Natural killer cell (primary cell): ENCODE measurements around the gene NYNRIN. TPM values are rescaled to one million over a fixed set of nuclear protein-coding genes. Genes with fewer than 3 reads are reported as not detected.
"Not testable (repeated sequence)": the region's sequence is repeated elsewhere in the genome, so short reads cannot be mapped to it uniquely, and the experiment has no call there.

Source experiments
- ATAC-seq, 3 donors: fragments of 150-1000 bp in 2 of 3; fragments of 200-7000 bp in 1 of 3; cut with Tn5 transposase; 1 replicate in 1 of 3; 2 replicates in 2 of 3; pipeline ENCODE4 v1.10.0; 2021; ENCODE audit warnings: mild to moderate bottlenecking in 2 of 3, moderate library complexity in 2 of 3
- DNase-seq, 2 donors: peaks; one replicate each; pipeline versions ENCODE4 v3.0.0 to v3.0.0-alpha.2; 2013 to 2021; ENCODE audit warnings: mixed read lengths in 1 of 2
- H3K27ac ChIP-seq: one replicate; pipeline ENCODE4 v1.5.1; 2013; ENCODE audit warnings: mild to moderate bottlenecking, low read length
- H3K27me3 ChIP-seq: one replicate; pipeline ENCODE4 v1.6.1; 2013; ENCODE audit warnings: low read length; ENCODE audit not compliant: control insufficient read depth, insufficient read depth
- H3K36me3 ChIP-seq: one replicate; pipeline ENCODE4 v1.6.1; 2013; ENCODE audit warnings: low read length; ENCODE audit not compliant: control insufficient read depth, insufficient read depth
- H3K4me1 ChIP-seq: one replicate; pipeline ENCODE4 v1.6.1; 2013; ENCODE audit warnings: low read length; ENCODE audit not compliant: control insufficient read depth, insufficient read depth
- H3K4me3 ChIP-seq: one replicate; pipeline ENCODE4 v1.5.1; 2013; ENCODE audit warnings: low read length
- H3K9me3 ChIP-seq: one replicate; pipeline ENCODE4 v1.6.1; 2013; ENCODE audit warnings: low read length; ENCODE audit not compliant: control insufficient read depth, insufficient read depth
- H3K27ac Mint-ChIP-seq, 2 donors: one replicate each; pipeline ENCODE4 v1.8.0; 2022; ENCODE audit warnings: mild to moderate bottlenecking in 2 of 2, mixed read lengths in 2 of 2, moderate library complexity in 1 of 2
- H3K27me3 Mint-ChIP-seq, 2 donors: one replicate each; pipeline ENCODE4 v1.8.0; 2022; ENCODE audit warnings: low read depth in 2 of 2, mixed read lengths in 2 of 2
- H3K36me3 Mint-ChIP-seq: one replicate; pipeline ENCODE4 v1.8.0; 2022; ENCODE audit warnings: mixed read lengths
- H3K4me1 Mint-ChIP-seq, 2 donors: one replicate each; pipeline ENCODE4 v1.8.0; 2022; ENCODE audit warnings: mixed read lengths in 2 of 2
- H3K4me3 Mint-ChIP-seq: one replicate; pipeline ENCODE4 v1.8.0; 2022; ENCODE audit warnings: mild to moderate bottlenecking, moderate library complexity, mixed read lengths
- H3K9me3 Mint-ChIP-seq, 2 donors: one replicate each; pipeline ENCODE4 v1.8.0; 2022; ENCODE audit warnings: mixed read lengths in 2 of 2
- WGBS: methylation state at CpG from one replicate; pipeline ENCODE4 v1.1.7; 2013; ENCODE audit warnings: missing lambda C conversion rate; ENCODE audit not compliant: insufficient coverage; 5-methylcytosine and 5-hydroxymethylcytosine counted together
- intact Hi-C: fragments of 100-400 bp; cut with micrococcal nuclease; formaldehyde crosslinking; loops from one replicate; pipeline ENCODE4 v1.14.2; 2022
- total RNA-seq, 4 donors: library from RNA; stranded (reverse); fragments of 120-200 nt in 1 of 4; gene quantifications; one replicate each; pipeline versions ENCODE4 v1.2.3 to v1.2.4, GENCODE V29; 2013 to 2022
- TF ChIP-seq, protein P1 (sequence below): fragments of 200-600 bp; IDR thresholded peaks from one replicate; pipeline ENCODE4 v1.8.0; 2022; ENCODE audit warnings: antibody characterized with exemption

NYNRIN gene
- total RNA-seq, 3 donors from 2014 or later (not counting 1 experiment from before 2014, with no cell fraction given): 0.23 to 0.53 (median 0.42) TPM

GRCh38 chr14:24353559-24354481, 45.0 kb upstream of the NYNRIN start:
- Histone ChIP-seq H3K9me3 (no peaks in the 10 kb centered on the region), H3K27ac (no peak overlapping the region), H3K27me3 (peaks cover 3% of the 10 kb centered on the region), H3K36me3 (no peaks in the 10 kb centered on the region), H3K4me3 (no peak overlapping the region), H3K4me1 (no peaks in the 10 kb centered on the region)
- no peaks in the 10 kb centered on the region for H3K36me3 Mint-ChIP-seq
- no peak for ATAC-seq
- no peak overlapping the region for H3K27ac Mint-ChIP-seq
- intact Hi-C loops: no loop called here
- TF ChIP-seq, protein P1, sequence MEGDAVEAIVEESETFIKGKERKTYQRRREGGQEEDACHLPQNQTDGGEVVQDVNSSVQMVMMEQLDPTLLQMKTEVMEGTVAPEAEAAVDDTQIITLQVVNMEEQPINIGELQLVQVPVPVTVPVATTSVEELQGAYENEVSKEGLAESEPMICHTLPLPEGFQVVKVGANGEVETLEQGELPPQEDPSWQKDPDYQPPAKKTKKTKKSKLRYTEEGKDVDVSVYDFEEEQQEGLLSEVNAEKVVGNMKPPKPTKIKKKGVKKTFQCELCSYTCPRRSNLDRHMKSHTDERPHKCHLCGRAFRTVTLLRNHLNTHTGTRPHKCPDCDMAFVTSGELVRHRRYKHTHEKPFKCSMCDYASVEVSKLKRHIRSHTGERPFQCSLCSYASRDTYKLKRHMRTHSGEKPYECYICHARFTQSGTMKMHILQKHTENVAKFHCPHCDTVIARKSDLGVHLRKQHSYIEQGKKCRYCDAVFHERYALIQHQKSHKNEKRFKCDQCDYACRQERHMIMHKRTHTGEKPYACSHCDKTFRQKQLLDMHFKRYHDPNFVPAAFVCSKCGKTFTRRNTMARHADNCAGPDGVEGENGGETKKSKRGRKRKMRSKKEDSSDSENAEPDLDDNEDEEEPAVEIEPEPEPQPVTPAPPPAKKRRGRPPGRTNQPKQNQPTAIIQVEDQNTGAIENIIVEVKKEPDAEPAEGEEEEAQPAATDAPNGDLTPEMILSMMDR: no peak
- H3K9me3 Mint-ChIP-seq: no peaks in the 10 kb centered on the region
- 29% methylated on average over 3 of the region's 5 CpGs for WGBS
- DNase-seq: no peak
- H3K4me1 Mint-ChIP-seq: no peaks in the 10 kb centered on the region
- H3K27me3 Mint-ChIP-seq: peaks cover 34 to 59% of the 10 kb centered on the region in 2 donors
- H3K4me3 Mint-ChIP-seq: no peak overlapping the region

- H3K36me3 ChIP-seq, H3K27ac Mint-ChIP-seq, H3K4me3 Mint-ChIP-seq, intact Hi-C loops, H3K9me3 ChIP-seq, H3K9me3 Mint-ChIP-seq, H3K36me3 Mint-ChIP-seq, DNase-seq, H3K4me1 ChIP-seq, H3K4me3 ChIP-seq, H3K27ac ChIP-seq, H3K27me3 ChIP-seq, H3K4me1 Mint-ChIP-seq, ATAC-seq: not testable (repeated sequence)
- 94% methylated on average over 1 of the region's 3 CpGs for whole genome bisulfite sequencing
- H3K27me3 Mint-ChIP-seq: peaks cover 31 to 52% of the 10 kb centered on the region in 2 donors
Observed at GRCh38 chr14:24354482-24354825, 44.3 kb upstream of the NYNRIN start.

GRCh38 chr14:24355009-24355408, 43.8 kb upstream of the NYNRIN start:
- Histone ChIP-seq H3K27me3 (peaks cover 3% of the 10 kb centered on the region), H3K36me3 (no peaks in the 10 kb centered on the region), H3K27ac (no peak overlapping the region), H3K4me3 (no peak overlapping the region), H3K4me1 (no peaks in the 10 kb centered on the region), H3K9me3 (no peaks in the 10 kb centered on the region)
- intact Hi-C loops: no loop called here
- Mint-ChIP-seq H3K27me3 (peaks cover 26 to 51% of the 10 kb centered on the region in 2 donors), H3K4me3 (no peak overlapping the region), H3K27ac (no peak overlapping the region), H3K36me3 (no peaks in the 10 kb centered on the region), H3K9me3 (no peaks in the 10 kb centered on the region), H3K4me1 (no peaks in the 10 kb centered on the region)
- TF ChIP-seq, protein P1: no peak
- ATAC-seq: no peak
- no peak for DNase-seq
- 85% methylated on average over 3 of the region's 7 CpGs for WGBS

- 90% methylated on average over 3 of the region's 4 CpGs for WGBS
- Histone ChIP-seq H3K9me3 (no peaks in the 10 kb centered on the region), H3K36me3 (no peaks in the 10 kb centered on the region), H3K4me3 (no peak overlapping the region), H3K27me3 (peaks cover 3% of the 10 kb centered on the region), H3K4me1 (no peaks in the 10 kb centered on the region), H3K27ac (no peak overlapping the region)
- TF ChIP-seq, protein P1: no peak
- Mint-ChIP-seq H3K36me3 (no peaks in the 10 kb centered on the region), H3K27ac (no peak overlapping the region), H3K4me1 (no peaks in the 10 kb centered on the region), H3K9me3 (no peaks in the 10 kb centered on the region), H3K4me3 (no peak overlapping the region), H3K27me3 (peaks cover 29 to 52% of the 10 kb centered on the region in 2 donors)
- intact Hi-C loops: no loop called here
- ATAC-seq (no peak), DNase-seq (no peak)
Observed at GRCh38 chr14:24356208-24356607, 42.6 kb upstream of the NYNRIN start.
